GM12864 (cell line): ENCODE data around the gene WNT8A.

Source experiments
- DNase-seq: peaks from one replicate; pipeline ENCODE4 v3.0.0-alpha.2; 2011; ENCODE audit warnings: low read depth
- H3K4me3 ChIP-seq: 2 replicates; pipeline ENCODE4 v1.5.1; 2011; ENCODE audit warnings: mild to moderate bottlenecking, low read depth, low read length, control low read depth
- TF ChIP-seq, protein P1 (sequence below): IDR thresholded peaks from 2 replicates; pipeline ENCODE4 v1.5.1; 2011; ENCODE audit warnings: low read depth, mild to moderate bottlenecking, moderate library complexity, low read length, control low read depth, inconsistent platforms; ENCODE audit errors: missing control alignments

Gene WNT8A

DNA sequence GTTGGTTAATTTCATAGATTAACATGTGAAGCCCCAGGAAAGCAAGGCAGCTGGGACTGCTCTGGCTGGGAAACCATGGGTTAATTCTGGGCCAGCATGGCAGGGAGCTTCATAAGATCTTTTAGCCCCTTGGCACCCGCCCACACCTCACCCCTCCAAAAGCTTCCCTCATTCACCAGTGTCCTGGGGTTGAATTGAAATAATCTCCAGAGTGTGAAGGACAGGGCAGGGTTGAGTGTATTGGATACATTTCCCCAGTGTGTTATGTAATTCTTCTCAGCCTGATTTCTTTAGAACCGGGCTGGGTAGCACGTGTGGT lies 19.4 kb downstream of the WNT8A start:
- TF ChIP-seq, protein P1, sequence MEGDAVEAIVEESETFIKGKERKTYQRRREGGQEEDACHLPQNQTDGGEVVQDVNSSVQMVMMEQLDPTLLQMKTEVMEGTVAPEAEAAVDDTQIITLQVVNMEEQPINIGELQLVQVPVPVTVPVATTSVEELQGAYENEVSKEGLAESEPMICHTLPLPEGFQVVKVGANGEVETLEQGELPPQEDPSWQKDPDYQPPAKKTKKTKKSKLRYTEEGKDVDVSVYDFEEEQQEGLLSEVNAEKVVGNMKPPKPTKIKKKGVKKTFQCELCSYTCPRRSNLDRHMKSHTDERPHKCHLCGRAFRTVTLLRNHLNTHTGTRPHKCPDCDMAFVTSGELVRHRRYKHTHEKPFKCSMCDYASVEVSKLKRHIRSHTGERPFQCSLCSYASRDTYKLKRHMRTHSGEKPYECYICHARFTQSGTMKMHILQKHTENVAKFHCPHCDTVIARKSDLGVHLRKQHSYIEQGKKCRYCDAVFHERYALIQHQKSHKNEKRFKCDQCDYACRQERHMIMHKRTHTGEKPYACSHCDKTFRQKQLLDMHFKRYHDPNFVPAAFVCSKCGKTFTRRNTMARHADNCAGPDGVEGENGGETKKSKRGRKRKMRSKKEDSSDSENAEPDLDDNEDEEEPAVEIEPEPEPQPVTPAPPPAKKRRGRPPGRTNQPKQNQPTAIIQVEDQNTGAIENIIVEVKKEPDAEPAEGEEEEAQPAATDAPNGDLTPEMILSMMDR, result no peak
- DNase-seq, result no peak
- no peak overlapping the region for H3K4me3 ChIP-seq

DNA sequence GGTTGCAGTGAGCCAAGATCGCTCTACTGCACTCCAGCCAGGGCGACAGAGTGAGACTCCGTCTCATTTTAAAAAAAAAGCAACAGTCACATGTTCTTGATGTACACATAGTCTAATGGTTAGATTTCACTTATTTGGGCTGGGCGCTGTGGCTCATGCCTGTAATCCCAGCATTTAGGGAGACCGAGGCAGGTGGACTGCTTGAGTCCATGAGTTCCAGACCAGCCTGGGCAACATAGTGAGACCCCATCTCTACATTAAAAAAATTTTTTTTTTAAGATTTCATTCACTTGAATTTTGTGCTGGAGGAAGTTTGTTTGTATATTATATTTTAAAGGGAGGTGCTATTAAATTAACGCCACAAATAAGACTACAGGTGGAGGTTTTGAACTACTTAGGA lies 21.9 kb downstream of the WNT8A start:
- TF ChIP-seq, protein P1, result no peak
- no peak for DNase-seq

DNA sequence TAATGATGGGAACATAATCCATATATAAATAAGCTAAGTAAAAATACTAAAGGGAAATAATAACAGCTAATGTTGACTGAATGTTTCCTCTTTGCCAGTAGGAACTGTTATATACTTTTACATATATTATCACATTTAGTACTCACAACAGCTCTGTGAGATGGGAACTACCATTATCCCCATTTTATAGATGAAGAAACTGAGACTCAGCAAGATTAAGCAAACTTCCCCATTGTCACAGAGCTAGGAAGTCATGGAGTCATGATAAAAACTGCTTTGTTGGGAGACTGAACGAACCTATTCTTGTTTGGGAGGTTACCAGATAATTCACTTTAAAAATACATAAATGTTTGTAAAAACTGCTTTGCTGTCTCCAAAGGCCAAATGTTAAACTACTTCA lies 23.4 kb downstream of the WNT8A start:
- H3K4me3 ChIP-seq, result no peak overlapping the region
- no peak for DNase-seq

More for the DNA sequence above, 21.9 kb downstream of the WNT8A start:
- H3K4me3 ChIP-seq, result no peak overlapping the region

GRCh38 chr5:138109463-138110265 lies 25.8 kb downstream of the WNT8A start:
- TF ChIP-seq, protein P1, result no peak
- H3K4me3 ChIP-seq, result no peak overlapping the region
- DNase-seq, result no peak

More for the DNA sequence above, 23.4 kb downstream of the WNT8A start:
- TF ChIP-seq, protein P1, result no peak

GRCh38 chr5:138110266-138110963 lies 26.6 kb downstream of the WNT8A start:
- no peak for DNase-seq
- TF ChIP-seq, protein P1, result no peak
- H3K4me3 ChIP-seq, result no peak overlapping the region

DNA sequence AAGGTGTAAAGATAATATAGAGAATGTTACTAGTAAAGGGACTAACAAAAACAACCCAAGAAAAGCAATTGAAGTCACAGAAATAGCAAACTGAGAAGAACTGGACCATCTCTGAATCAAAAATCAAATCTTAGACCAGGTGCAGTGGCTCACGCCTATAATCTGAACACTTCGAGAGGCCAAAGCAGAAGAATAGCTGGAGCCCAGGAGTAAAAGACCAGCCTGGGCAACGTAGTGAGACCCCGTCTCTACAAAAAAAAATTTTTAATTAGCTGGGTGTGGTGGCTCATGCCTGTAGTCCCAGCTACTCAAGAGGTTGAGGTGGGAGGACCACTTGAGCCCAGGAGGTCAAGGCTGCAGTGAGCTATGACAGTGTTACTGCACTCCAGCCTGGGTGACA lies 27.3 kb downstream of the WNT8A start:
- no peak for DNase-seq
- no peak overlapping the region for H3K4me3 ChIP-seq
- TF ChIP-seq, protein P1, result no peak

DNA sequence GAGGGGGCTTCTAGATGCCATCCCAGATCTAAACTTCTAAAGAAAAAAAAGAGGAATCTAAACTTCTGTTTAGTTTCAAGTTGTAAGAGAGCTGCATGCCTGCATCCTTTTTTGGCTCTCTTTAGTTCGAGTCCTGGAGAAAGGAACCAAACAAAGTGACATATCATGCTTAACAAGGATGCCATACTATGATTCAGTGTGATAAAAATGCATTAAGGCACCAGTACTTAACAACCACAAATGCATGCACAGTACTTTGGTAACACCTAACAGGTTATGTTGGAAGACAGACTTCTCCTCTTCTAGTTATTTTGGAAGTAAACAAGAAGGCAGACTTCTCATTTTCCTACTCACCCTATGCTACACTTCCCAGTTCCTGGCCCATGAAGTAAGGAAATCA lies 28.1 kb downstream of the WNT8A start:
- H3K4me3 ChIP-seq, result no peak overlapping the region
- no peak for DNase-seq
- TF ChIP-seq, protein P1, result no peak
